Glomerular visceral epithelial cell (primary cell): ENCODE measurements around the gene RRP1B.
A peak's percentile ranks its signal among the peaks of the same experiment; 100 is the strongest.
"Not testable (repeated sequence)": the region's sequence is repeated elsewhere in the genome, so short reads cannot be mapped to it uniquely, and the experiment has no call there.

Experiments used
- DNase-seq: peaks from one replicate; pipeline ENCODE4 v3.0.0-alpha.2; 2016; ENCODE audit errors: extremely low spot score

The RRP1B gene, protein sequence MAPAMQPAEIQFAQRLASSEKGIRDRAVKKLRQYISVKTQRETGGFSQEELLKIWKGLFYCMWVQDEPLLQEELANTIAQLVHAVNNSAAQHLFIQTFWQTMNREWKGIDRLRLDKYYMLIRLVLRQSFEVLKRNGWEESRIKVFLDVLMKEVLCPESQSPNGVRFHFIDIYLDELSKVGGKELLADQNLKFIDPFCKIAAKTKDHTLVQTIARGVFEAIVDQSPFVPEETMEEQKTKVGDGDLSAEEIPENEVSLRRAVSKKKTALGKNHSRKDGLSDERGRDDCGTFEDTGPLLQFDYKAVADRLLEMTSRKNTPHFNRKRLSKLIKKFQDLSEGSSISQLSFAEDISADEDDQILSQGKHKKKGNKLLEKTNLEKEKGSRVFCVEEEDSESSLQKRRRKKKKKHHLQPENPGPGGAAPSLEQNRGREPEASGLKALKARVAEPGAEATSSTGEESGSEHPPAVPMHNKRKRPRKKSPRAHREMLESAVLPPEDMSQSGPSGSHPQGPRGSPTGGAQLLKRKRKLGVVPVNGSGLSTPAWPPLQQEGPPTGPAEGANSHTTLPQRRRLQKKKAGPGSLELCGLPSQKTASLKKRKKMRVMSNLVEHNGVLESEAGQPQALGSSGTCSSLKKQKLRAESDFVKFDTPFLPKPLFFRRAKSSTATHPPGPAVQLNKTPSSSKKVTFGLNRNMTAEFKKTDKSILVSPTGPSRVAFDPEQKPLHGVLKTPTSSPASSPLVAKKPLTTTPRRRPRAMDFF

DNA sequence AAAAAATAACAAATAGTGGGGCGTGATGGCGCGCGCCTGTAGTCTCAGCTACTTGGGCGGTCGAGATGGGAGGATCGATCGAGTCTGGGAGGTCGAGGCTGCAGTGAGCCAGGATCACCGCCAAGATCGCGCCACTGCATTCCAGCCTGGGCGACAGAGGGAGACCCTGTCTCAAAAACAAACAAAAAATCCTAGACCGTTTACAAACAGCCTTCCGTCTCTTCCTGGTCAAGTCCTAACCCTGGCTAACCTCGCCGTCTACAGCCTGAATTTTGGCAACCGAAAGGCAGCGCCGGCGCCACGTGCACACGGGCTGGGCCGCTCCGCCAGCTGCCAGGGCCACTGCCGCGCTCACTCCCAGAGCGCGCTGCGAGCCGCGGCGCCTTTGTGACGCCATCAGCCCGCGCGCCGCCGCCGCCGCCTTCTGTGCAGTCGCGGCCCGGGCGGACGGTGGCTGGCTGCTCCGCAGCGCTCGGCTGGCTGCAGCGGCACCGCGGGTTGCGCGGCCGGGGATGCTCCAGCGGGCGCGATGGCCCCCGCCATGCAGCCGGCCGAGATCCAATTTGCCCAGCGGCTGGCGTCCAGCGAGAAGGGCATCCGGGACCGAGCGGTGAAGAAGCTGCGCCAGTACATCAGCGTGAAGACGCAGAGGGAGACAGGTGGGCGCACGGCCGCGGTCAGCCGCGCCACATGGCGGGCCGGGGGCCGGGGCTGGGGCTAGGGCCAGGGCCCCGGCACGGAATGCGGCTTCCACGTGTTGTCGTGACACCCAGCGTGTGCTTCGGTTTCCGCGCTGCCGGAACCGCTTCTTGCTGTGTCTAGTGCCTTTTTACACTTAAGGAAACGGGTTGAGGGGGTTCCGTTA, at the start of gene RRP1B, which contains the start of gene HSF2BP:
RRP1B (plus strand) TSS at position 425 of the 865 bp plus-strand sequence; CDS start at position 530, 105 bp downstream.
HSF2BP (minus strand) TSS at position 353 of the 865 bp plus-strand sequence. CDS start 1,392 bp downstream, outside the sequence.
- peak; percentile 79 for DNase-seq

DNA sequence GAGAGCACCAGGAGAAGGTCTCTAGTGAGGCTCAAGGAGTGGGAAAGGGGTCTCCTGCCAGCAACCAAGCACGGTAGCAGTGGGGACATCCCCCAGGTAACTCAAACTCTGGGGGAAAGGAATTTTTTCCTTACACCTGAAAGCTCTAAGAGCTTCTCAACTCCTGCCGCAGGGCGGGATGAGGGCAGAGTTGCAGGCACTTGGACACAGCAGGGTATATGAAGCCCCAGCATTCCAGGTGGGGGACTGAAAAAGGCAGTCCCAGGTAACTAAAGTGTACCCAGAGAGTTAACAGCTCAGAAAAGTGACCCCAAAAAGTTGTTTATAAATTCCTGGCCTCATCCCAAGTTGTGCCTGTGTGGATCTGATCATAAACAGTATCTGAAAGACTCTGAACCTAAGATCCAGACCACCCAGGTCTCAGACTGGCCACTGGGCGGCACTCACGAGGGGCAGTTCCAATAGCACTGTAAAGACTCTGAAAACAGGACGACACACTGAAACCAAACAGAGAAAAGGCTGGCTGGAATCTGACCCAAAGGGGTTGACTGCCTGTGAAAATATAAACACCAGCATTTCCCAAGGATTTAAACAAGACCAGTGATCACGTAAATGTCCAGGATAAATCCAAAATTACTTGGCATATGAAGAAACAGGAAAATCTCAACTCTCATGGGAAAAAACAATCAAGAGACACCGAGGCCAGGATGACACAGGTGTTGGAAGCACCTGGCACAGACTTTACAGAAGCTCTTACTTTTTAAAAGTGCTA, 47.6 kb upstream of the RRP1B start:
- DNase-seq = peak; percentile 55

DNA sequence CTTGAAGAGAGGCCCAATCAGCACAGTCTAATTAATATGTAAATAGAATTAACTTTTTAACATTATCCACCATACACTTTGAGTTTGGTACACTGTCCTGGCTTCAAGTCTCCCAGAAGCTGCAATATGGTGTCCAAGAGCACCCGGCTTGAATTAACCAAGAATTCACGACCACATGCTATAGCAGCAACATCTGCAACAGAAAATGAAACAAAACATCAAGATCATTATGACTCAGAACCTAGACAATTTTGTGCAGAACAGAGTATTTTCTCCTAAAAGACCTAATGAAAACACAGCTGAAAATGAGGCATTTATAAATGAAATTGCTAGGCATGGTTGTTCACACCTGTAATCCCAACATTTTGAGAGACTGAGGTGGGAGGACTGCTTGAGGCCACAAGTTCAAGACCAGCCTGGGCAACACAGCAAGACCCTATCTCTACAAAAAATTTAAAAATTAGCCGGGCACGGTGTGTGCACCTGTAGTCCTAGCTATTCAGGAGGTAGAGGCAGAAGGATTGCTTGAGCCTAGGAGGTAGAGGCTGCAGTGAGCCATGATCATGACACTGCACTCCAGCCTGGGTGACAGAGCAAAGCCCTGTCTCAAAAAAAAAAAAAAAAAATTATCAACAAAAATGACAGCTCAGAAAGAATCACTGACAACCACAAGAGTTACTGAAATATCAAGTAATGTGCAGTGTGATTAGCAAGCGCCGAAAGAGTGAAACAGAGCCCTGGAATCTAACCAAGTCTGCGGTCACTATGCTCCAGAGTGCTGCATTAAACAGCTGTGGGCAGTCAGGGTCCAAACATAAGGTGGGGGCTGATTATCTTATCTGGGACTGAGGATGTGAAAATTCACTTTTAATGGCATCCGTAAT, 45.4 kb upstream of the RRP1B start:
- peak; percentile 58 for DNase-seq

DNA sequence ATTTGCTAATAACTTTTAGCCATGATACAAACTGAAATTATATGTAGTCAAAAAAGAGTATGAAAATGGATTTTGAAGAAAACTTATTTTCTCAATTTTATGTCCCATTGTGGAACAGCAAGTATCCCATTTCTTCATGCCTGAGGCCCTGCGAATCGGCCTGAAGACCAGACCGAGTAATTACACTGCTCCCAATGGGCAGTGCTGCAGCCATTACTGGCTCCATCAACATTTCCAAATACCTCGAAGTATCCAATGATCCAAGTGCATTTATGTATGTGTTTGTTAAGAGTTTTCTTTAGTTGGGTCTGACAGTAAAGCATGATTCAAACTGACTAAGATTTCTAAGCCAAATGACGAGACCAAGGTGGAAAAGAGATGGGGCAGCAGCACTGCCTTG, 44.5 kb upstream of the RRP1B start:
- DNase-seq = no peak

DNA sequence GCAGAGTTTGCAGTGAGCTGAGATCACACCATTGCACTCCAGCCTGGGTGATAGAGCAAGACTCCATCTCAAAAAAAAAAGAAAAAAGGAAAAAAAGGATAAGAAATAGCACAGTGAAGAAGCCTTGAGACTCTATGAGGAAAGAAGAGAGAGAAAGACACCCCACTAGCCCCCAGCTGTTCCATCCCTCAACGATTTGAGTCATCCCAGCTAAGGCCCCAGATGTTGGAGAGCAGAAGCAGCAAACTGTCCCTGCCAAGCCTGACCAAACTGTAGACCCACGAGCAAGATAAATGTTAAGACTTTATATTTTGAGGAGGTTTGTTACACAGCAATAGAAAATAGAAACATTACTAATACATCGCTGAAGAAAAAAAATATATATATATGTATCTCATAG, 42.5 kb upstream of the RRP1B start:
- not testable (repeated sequence) for DNase-seq

DNA sequence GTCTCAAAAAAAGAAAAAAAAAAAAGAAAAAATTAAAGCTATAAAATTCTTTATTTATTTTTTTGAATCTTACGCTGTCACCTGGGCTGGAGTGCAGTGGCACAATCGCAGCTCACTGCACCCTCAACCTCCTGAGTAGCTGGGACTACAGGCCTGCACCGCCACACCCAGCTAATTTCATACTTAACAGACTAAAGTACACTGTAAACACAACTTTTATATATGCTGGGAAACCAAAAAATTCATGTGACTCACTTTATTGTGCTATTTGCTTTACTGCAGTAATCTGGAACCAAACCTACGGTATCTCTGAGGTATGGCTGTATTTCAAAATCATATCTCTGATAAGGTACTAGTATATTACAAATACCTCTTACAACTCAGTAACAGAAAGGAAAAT, 40.4 kb upstream of the RRP1B start:
- no peak for DNase-seq

DNA sequence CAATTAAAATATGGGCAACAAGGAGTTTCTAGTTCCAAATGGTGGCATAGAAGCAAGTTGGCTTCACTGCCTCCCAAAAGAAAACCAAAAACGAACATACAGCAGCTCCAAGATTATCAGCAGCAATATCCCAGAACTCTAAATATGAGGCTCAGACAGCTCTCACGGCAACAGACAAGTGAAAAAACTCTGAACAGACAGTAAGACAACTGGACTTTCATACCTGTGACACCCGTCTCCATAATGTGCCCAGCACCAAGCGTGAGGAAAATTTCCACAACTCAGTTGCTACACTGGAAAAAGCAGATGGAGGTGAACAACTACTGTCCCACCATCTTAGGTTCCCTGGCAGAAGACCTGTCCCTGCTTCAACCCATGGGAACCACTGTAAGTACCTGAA, 40.0 kb upstream of the RRP1B start:
- no peak for DNase-seq

DNA sequence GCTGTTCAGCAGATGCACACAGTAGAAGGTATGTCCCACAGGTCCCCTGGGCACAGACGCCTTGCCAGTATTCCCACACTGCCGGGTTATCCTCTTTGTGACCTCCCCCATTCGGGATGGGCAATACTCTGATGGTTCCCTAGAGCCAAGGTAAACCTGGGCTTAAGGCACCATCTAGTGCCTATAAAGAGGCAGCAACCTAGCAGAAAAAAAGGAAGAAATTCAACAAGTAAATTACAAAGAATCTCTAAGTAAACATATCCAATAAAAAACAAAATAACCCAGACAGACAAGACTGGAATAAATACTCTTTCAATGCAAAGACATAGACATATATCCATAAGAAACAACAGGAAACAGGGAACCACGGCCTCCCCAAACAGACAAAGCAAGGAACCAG, 39.5 kb upstream of the RRP1B start:
- DNase-seq = no peak

DNA sequence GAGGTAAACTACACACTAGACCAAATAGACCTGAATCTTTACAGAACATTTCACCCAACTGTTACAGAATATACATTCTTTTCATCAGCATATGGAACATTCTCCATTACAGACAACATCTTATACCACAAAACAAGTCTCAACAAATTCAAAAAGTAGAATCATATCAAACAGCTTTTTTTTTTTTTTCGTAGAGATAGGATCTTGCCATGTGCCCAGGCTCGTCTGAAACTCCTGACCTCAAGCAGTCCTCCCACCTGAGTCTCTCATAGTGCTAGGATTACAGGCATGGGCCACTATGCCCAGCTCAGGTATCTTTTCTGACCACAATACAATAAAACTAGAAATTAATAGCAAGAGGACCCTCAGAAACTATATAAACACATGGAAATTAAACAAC, 36.6 kb upstream of the RRP1B start:
- DNase-seq = no peak

DNA sequence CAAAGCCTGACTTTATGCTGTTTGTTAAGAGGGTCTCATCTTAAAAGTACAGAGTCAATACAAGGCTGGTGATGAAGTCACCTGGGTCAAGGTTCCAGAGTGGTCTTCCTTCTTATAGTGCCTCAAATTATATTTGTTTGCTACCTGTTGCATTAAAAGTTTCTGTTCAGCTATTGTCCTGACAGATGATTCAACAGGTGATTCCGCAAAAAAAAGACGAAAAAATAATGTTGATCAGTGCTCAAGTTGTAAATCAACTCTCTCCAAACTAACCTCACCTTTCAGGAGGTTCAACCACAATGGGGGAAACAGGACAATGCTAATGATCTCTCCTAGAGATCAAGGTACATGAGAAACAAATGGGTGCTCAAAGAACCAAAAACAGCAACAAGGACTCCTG, 35.8 kb upstream of the RRP1B start:
- no peak for DNase-seq

DNA sequence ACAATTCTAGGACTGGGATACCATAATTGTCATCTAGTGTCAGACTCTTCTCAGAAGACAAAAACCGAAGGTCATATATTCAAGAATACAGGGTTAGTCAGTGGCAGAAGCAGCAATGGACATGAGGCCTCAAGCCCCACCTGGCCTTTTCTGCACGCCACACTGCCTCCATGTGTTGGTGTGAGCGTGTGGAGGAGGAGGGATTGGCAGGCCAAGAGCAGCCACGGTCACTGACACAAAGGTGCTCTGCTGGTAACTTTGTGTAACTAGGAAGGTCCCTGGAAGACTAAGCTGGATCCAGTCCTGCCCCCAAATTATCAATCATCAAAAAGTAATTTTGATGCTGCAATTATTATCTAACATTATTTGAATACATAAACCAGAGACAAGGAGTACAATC, 35.0 kb upstream of the RRP1B start:
- no peak for DNase-seq

DNA sequence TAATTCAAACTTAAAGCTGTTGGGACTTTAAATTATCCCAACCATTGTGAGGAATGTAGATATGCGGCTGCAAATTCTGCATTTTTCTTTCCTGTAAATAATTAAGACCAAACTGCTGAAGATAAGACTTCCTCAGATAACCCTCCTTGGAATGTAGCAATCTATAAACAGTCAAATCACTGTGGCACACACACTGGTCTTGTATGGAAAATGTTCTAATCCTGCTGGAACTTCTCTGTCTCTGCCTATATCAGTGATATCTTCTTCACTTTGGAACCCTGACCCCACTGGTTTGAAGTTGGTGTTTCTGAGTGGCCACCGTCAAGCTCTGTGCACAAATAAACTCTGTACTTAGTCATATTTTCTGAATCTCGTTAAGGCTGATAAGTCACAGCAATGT, 33.0 kb upstream of the RRP1B start:
- no peak for DNase-seq

DNA sequence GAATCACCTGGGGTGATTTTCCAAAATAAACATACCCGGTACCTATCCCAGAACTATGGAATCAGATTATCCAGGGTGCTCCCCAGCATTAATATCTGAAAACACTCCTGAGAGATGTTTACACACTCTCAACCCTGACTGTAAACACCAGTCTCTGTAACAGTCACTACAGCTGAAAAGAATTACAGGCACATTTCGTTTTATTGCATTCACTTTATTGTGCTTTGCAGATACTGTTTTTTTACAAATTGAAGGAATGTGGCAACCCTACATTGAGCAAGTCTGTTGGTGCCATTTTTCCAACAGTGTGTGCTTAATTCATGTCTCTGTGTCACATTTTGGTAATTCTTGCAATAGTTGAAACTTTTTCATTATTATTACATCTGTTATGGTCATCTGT, 31.8 kb upstream of the RRP1B start:
- no peak for DNase-seq

DNA sequence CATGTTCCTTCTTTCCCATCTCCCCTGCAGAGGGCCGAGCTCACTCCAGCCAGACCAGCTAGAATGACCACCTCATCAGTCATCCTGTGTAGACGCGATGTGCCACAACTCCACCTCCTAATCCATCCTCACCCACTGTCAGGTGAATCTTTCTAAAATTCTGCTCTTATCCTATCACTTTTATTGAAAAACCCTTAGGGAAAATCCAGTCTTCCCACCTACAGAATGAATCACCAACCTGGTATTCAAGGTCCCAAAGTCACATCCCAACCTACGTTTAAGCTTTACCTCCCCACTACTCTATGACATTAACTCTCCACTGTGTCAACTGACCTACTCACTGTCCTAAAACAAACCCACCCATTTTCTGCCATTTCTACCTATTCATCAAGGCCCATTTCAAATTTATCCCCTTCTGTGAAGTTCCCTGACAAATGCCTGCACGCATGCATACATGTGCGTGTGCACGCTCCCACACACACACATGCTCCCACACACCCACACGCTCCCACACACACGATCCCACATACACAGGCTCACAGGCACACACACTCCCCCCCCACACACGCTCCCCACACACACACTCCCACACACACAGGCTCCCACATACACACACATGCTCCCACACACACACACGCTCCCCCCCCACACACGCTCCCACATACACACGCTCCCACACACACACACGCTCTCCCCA, 27.8 kb upstream of the RRP1B start:
- no peak for DNase-seq

DNA sequence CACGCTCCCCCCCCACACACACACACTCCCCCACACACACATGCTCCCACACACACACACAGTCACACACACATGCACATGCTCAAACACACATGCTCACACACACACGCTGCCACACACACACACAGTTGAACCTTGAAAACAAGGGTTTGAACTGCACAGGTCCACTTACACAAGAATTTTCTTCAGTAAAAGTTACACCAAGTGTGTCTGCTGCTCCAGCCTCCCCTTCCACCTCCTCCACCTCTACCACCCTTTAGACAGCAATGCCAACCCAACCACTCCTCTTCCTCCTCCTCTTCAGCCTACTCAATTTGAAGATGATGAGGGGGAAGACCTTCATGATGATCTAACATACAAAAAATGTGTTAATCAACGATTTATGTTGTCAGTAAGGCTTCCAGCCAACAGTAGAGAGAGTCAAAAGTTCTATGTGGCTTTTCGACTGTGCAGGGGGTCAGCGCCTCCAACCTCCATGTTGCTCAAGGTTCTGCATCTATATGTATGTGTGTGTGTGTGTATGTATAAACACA, 26.9 kb upstream of the RRP1B start:
- no peak for DNase-seq

DNA sequence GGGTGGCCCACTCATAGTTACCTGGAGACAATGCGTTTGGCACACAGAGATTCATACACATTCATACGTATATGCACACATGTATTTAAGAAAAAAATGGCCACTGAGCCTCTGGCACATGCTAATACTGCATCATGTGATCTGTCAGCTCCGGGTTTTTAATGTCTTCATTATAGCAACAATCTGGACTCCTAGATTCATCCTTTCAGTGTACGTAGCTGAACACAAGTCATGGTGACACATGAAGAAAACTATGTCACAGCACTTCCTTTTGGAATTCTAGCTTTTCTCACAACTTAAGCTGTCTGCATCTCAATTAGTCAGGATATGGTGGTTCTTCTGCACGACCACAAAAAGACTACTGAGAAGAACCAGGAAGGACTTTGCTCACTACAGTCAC, 24.7 kb upstream of the RRP1B start:
- DNase-seq = peak; percentile 56

DNA sequence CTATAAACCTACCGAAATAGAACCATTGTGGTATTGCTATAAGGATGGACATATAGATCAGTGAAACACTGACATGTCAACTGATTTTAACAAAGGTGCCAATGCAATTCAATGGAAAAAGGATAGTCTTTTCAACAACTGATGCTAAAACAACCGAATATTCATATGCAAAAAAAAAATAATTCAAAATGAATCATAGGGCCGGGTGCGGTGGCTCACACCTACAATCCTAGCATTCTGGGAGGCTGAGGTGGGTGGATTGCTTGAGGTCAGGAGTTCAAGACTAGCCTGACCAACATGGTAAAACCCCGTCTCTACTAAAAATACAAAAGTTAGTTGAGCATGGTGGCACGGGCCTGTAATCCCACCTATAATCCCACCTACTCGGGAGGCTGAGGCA, 23.9 kb upstream of the RRP1B start:
- no peak for DNase-seq

DNA sequence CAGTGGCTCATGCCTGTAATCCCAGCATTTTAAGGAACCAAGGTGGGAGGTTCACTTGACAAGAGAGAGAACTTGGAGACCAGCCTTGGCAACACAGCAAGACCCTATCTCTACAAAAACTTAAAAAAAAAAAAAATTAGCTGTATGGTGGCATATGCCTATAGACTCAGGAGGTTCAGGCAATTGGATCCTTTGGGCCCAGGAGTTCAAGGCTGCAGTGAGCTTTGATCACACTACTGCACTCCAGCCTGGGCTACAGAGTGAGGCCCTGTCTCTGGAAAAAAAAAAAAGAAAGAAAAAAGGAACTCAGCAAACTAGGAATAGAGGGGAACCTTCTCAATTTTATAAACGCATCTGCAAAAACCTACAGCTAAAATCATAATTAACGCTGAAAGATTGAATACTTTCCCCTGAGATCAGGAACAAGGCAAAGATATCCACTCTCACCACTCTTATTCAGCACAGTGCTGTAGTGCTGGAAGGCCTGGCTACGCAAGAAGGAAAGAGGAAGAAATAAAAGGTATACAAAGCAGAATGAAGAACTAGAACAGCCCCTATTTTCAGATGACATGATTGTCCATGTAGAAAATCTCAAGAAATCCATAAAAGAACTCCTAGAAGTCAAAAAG, 21.7 kb upstream of the RRP1B start:
- no peak for DNase-seq
